ENCODE results near the gene FEN1.

The FEN1 gene, protein sequence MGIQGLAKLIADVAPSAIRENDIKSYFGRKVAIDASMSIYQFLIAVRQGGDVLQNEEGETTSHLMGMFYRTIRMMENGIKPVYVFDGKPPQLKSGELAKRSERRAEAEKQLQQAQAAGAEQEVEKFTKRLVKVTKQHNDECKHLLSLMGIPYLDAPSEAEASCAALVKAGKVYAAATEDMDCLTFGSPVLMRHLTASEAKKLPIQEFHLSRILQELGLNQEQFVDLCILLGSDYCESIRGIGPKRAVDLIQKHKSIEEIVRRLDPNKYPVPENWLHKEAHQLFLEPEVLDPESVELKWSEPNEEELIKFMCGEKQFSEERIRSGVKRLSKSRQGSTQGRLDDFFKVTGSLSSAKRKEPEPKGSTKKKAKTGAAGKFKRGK

GRCh38 chr11:61792310-61793082 lies at the start of gene FEN1, which contains the start of gene TMEM258:
TSS of gene FEN1 (plus strand) at chr11:61792911. CDS start at chr11:61795362, 2,451 bp downstream.
TSS of gene TMEM258 (minus strand) at chr11:61792599. CDS start at chr11:61792558, 41 bp downstream.
- Histone ChIP-seq H3K36me3 (ENCODE audit: control insufficient read depth in 1 of 2, insufficient read depth in 2 of 2, low read length in 2 of 2) (peaks cover 20 to 34% of the 10 kb centered on the region in 2 donors), H3K4me1 (ENCODE audit: control insufficient read depth in 1 of 2, insufficient read depth in 2 of 2, low read length in 2 of 2) (peaks cover 16 to 22% of the 10 kb centered on the region in 2 donors), H3K27ac (ENCODE audit: low read depth, low read length) (peak within 1 kb of the TSS; percentile 87), H3K9me3 (ENCODE audit: control insufficient read depth in 1 of 2, low read length in 2 of 2) (no peaks in the 10 kb centered on the region), H3K4me3 (ENCODE audit: low read depth in 1 of 2, low read length in 2 of 2) (peak within 1 kb of the TSS; percentile 81 to 93), H3K9ac (ENCODE audit: low read depth in 1 of 2, low read length in 2 of 2) (peak within 1 kb of the TSS; percentile 93 to 98), H3K27me3 (ENCODE audit: control insufficient read depth in 1 of 2, insufficient read depth in 2 of 2, low read length in 2 of 2) (no peaks in the 10 kb centered on the region)

GRCh38 chr11:61743486-61744095 lies 49.1 kb upstream of the FEN1 start:
- Histone ChIP-seq H3K4me1 (ENCODE audit: control insufficient read depth in 1 of 2, insufficient read depth in 2 of 2, low read length in 2 of 2) (peaks cover 11 to 13% of the 10 kb centered on the region in 2 donors), H3K27me3 (ENCODE audit: control insufficient read depth in 1 of 2, insufficient read depth in 2 of 2, low read length in 2 of 2) (no peaks in the 10 kb centered on the region), H3K4me3 (ENCODE audit: low read depth in 1 of 2, low read length in 2 of 2) (no peak overlapping the region), H3K36me3 (ENCODE audit: control insufficient read depth in 1 of 2, insufficient read depth in 2 of 2, low read length in 2 of 2) (peaks cover 3 to 23% of the 10 kb centered on the region in 2 donors), H3K9ac (ENCODE audit: low read depth in 1 of 2, low read length in 2 of 2) (no peak overlapping the region), H3K9me3 (ENCODE audit: control insufficient read depth in 1 of 2, low read length in 2 of 2) (no peaks in the 10 kb centered on the region), H3K27ac (ENCODE audit: low read depth, low read length) (no peak overlapping the region)

DNA sequence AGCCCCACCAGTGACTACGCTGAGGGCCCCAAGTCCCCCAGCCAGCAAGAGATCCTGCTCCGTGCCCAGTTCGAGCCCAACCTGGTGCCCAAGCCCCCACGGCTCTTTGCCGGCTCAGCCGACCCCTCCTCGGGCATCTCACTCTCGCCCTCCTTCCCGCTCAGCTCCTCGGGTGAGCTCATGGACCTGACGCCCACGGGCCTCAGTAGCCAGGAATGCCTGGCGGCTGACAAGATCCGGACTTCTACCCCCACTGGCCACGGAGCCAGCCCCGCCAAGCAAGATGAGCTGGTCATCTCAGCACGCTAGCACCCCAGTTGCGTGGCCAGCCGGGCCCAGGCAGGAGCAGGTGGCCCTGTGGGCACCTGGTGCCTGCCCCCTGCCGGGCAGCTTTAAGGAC lies 48.5 kb upstream of the FEN1 start:
- peaks cover 3 to 23% of the 10 kb centered on the region in 2 donors for H3K36me3 ChIP-seq (ENCODE audit: control insufficient read depth in 1 of 2, insufficient read depth in 2 of 2, low read length in 2 of 2)
- peaks cover 11 to 13% of the 10 kb centered on the region in 2 donors for H3K4me1 ChIP-seq (ENCODE audit: control insufficient read depth in 1 of 2, insufficient read depth in 2 of 2, low read length in 2 of 2)
- H3K9ac ChIP-seq (ENCODE audit: low read depth in 1 of 2, low read length in 2 of 2), result no peak overlapping the region
- H3K27me3 ChIP-seq (ENCODE audit: control insufficient read depth in 1 of 2, insufficient read depth in 2 of 2, low read length in 2 of 2), result no peaks in the 10 kb centered on the region
- no peak overlapping the region for H3K4me3 ChIP-seq (ENCODE audit: low read depth in 1 of 2, low read length in 2 of 2)
- H3K9me3 ChIP-seq (ENCODE audit: control insufficient read depth in 1 of 2, low read length in 2 of 2), result no peaks in the 10 kb centered on the region
- H3K27ac ChIP-seq (ENCODE audit: low read depth, low read length), result no peak overlapping the region

- Histone ChIP-seq H3K4me3 (ENCODE audit: low read depth in 1 of 2, low read length in 2 of 2) (no peak overlapping the region), H3K27me3 (ENCODE audit: control insufficient read depth in 1 of 2, insufficient read depth in 2 of 2, low read length in 2 of 2) (no peaks in the 10 kb centered on the region), H3K4me1 (ENCODE audit: control insufficient read depth in 1 of 2, insufficient read depth in 2 of 2, low read length in 2 of 2) (peaks cover 11 to 13% of the 10 kb centered on the region in 2 donors), H3K9me3 (ENCODE audit: control insufficient read depth in 1 of 2, low read length in 2 of 2) (no peaks in the 10 kb centered on the region), H3K9ac (ENCODE audit: low read depth in 1 of 2, low read length in 2 of 2) (no peak overlapping the region), H3K27ac (ENCODE audit: low read depth, low read length) (no peak overlapping the region), H3K36me3 (ENCODE audit: control insufficient read depth in 1 of 2, insufficient read depth in 2 of 2, low read length in 2 of 2) (peaks cover 3 to 21% of the 10 kb centered on the region in 2 donors)
These were observed 48.0 kb upstream of the FEN1 start for GRCh38 chr11:61744609-61745156.

GRCh38 chr11:61745781-61746441 lies 46.8 kb upstream of the FEN1 start:
- H3K9ac ChIP-seq (ENCODE audit: low read depth in 1 of 2, low read length in 2 of 2), result no peak overlapping the region
- H3K4me1 ChIP-seq (ENCODE audit: control insufficient read depth in 1 of 2, insufficient read depth in 2 of 2, low read length in 2 of 2), result peaks cover 11 to 13% of the 10 kb centered on the region in 2 donors
- H3K9me3 ChIP-seq (ENCODE audit: control insufficient read depth in 1 of 2, low read length in 2 of 2), result no peaks in the 10 kb centered on the region
- no peak overlapping the region for H3K4me3 ChIP-seq (ENCODE audit: low read depth in 1 of 2, low read length in 2 of 2)
- H3K36me3 ChIP-seq (ENCODE audit: control insufficient read depth in 1 of 2, insufficient read depth in 2 of 2, low read length in 2 of 2), result peaks cover 3 to 10% of the 10 kb centered on the region in 2 donors
- H3K27ac ChIP-seq (ENCODE audit: low read depth, low read length), result no peak overlapping the region
- H3K27me3 ChIP-seq (ENCODE audit: control insufficient read depth in 1 of 2, insufficient read depth in 2 of 2, low read length in 2 of 2), result no peaks in the 10 kb centered on the region

GRCh38 chr11:61746442-61747191 lies 46.1 kb upstream of the FEN1 start:
- Histone ChIP-seq H3K4me3 (ENCODE audit: low read depth in 1 of 2, low read length in 2 of 2) (no peak overlapping the region), H3K9ac (ENCODE audit: low read depth in 1 of 2, low read length in 2 of 2) (no peak overlapping the region), H3K9me3 (ENCODE audit: control insufficient read depth in 1 of 2, low read length in 2 of 2) (no peaks in the 10 kb centered on the region), H3K27ac (ENCODE audit: low read depth, low read length) (no peak overlapping the region), H3K36me3 (ENCODE audit: control insufficient read depth in 1 of 2, insufficient read depth in 2 of 2, low read length in 2 of 2) (peaks cover 0 to 5% of the 10 kb centered on the region in 2 donors), H3K4me1 (ENCODE audit: control insufficient read depth in 1 of 2, insufficient read depth in 2 of 2, low read length in 2 of 2) (peaks cover 11 to 13% of the 10 kb centered on the region in 2 donors), H3K27me3 (ENCODE audit: control insufficient read depth in 1 of 2, insufficient read depth in 2 of 2, low read length in 2 of 2) (peaks cover 0 to 3% of the 10 kb centered on the region in 2 donors)

GRCh38 chr11:61747192-61747966 lies 45.3 kb upstream of the FEN1 start:
- Histone ChIP-seq H3K36me3 (ENCODE audit: control insufficient read depth in 1 of 2, insufficient read depth in 2 of 2, low read length in 2 of 2) (no peaks in the 10 kb centered on the region), H3K9me3 (ENCODE audit: control insufficient read depth in 1 of 2, low read length in 2 of 2) (no peaks in the 10 kb centered on the region), H3K27ac (ENCODE audit: low read depth, low read length) (no peak overlapping the region), H3K4me1 (ENCODE audit: control insufficient read depth in 1 of 2, insufficient read depth in 2 of 2, low read length in 2 of 2) (peaks cover 13 to 16% of the 10 kb centered on the region in 2 donors), H3K9ac (ENCODE audit: low read depth in 1 of 2, low read length in 2 of 2) (peak overlapping the region; percentile 38 to 39), H3K27me3 (ENCODE audit: control insufficient read depth in 1 of 2, insufficient read depth in 2 of 2, low read length in 2 of 2) (peaks cover 0 to 3% of the 10 kb centered on the region in 2 donors), H3K4me3 (ENCODE audit: low read depth in 1 of 2, low read length in 2 of 2) (peak overlapping the region in 1 of 2 donors; percentile 32)

- peak overlapping the region in 1 of 2 donors; percentile 32 for H3K4me3 ChIP-seq (ENCODE audit: low read depth in 1 of 2, low read length in 2 of 2)
- H3K9ac ChIP-seq (ENCODE audit: low read depth in 1 of 2, low read length in 2 of 2), result no peak overlapping the region
- peaks cover 13 to 19% of the 10 kb centered on the region in 2 donors for H3K4me1 ChIP-seq (ENCODE audit: control insufficient read depth in 1 of 2, insufficient read depth in 2 of 2, low read length in 2 of 2)
- H3K27me3 ChIP-seq (ENCODE audit: control insufficient read depth in 1 of 2, insufficient read depth in 2 of 2, low read length in 2 of 2), result peaks cover 0 to 3% of the 10 kb centered on the region in 2 donors
- H3K27ac ChIP-seq (ENCODE audit: low read depth, low read length), result no peak overlapping the region
- no peaks in the 10 kb centered on the region for H3K9me3 ChIP-seq (ENCODE audit: control insufficient read depth in 1 of 2, low read length in 2 of 2)
- H3K36me3 ChIP-seq (ENCODE audit: control insufficient read depth in 1 of 2, insufficient read depth in 2 of 2, low read length in 2 of 2), result no peaks in the 10 kb centered on the region
These were observed 44.8 kb upstream of the FEN1 start for GRCh38 chr11:61747967-61748285.

Data from duodenal mucosa (tissue), 2 donors.